DND-41 (cell line): ENCODE results near the gene LIME1.

Experiments used
- EZH2 ChIP-seq: IDR thresholded peaks from 3 replicates; pipeline ENCODE4 v1.6.1; 2012; ENCODE audit warnings: borderline replicate concordance, low read depth, mild to moderate bottlenecking, moderate library complexity, low read length, inconsistent platforms; ENCODE audit not compliant: severe bottlenecking
- TF ChIP-seq, protein P1 (sequence below): IDR thresholded peaks from 2 replicates; pipeline ENCODE4 v1.5.1; 2012; ENCODE audit warnings: borderline replicate concordance, low read length, moderate library complexity, mild to moderate bottlenecking; ENCODE audit not compliant: poor library complexity, severe bottlenecking; ENCODE audit errors: extremely low read depth

DNA sequence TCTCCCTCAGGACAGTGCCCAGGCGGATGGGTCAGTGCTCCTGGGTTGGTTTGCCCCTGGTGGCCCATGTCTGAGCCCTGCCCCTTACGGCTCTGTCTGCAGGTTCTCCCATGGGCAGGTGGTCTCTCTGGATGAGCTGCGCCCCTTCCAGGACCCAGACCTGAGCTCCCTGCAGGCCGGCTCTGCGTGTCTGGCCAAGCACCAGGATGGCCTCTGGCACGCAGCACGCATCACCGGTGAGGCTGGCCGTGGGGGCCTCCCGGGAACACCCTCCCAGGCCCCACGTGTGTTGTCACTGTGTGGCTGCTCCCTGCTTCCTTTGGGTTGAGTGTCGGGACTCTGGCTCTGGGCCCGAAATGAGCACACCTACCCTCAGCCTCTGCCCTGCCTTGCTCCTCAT is 3.3 kb upstream of the LIME1 start:
- TF ChIP-seq, protein P1, sequence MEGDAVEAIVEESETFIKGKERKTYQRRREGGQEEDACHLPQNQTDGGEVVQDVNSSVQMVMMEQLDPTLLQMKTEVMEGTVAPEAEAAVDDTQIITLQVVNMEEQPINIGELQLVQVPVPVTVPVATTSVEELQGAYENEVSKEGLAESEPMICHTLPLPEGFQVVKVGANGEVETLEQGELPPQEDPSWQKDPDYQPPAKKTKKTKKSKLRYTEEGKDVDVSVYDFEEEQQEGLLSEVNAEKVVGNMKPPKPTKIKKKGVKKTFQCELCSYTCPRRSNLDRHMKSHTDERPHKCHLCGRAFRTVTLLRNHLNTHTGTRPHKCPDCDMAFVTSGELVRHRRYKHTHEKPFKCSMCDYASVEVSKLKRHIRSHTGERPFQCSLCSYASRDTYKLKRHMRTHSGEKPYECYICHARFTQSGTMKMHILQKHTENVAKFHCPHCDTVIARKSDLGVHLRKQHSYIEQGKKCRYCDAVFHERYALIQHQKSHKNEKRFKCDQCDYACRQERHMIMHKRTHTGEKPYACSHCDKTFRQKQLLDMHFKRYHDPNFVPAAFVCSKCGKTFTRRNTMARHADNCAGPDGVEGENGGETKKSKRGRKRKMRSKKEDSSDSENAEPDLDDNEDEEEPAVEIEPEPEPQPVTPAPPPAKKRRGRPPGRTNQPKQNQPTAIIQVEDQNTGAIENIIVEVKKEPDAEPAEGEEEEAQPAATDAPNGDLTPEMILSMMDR: no peak
- TF ChIP-seq EZH2: no peak
